GM21825 (cell line): ENCODE measurements around the gene EME2.
"Not testable (repeated sequence)": the region's sequence is repeated elsewhere in the genome, so short reads cannot be mapped to it uniquely, and the experiment has no call there.

Experiments
- ATAC-seq: cut with Tn5 transposase; IDR thresholded peaks from one replicate; pipeline ENCODE4 v1.9.1; 2021; ENCODE audit warnings: mild to moderate bottlenecking, moderate library complexity; ENCODE audit not compliant: unreplicated experiment

Gene EME2, protein sequence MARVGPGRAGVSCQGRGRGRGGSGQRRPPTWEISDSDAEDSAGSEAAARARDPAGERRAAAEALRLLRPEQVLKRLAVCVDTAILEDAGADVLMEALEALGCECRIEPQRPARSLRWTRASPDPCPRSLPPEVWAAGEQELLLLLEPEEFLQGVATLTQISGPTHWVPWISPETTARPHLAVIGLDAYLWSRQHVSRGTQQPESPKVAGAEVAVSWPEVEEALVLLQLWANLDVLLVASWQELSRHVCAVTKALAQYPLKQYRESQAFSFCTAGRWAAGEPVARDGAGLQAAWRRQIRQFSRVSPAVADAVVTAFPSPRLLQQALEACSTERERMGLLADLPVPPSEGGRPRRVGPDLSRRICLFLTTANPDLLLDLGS

DNA sequence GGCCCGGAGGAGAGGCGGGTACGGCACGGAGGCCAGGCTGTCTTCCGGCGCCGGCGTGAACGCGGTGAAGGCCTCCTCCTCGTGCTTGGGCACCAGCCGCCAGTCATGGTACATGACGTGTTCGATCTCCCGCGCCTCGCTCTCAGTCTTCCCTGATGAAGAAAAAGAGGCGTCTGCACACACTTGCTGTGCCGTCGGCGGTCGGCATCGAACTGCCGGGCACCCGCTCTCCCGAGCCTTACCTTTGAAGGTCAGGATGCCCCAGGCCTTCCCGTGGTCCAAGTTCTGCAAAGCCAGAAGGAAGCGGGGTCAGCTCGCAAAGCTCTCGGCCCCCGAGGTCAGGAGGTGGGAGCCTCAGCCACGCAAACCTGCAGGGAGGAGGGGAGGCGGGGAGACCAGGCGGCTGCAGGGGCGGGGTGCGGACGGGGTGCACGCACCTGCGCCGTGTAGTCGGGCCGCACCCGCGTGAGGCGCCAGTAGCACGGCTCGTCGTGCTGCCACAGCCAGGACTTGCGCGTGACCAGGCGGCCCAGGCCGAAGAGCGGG lies at the start of gene EME2:
Gene EME2 (plus strand): TSS at position 449 of the 546 bp plus-strand sequence. CDS start 418 bp downstream, outside the sequence.
- peak; percentile 7 for ATAC-seq

DNA sequence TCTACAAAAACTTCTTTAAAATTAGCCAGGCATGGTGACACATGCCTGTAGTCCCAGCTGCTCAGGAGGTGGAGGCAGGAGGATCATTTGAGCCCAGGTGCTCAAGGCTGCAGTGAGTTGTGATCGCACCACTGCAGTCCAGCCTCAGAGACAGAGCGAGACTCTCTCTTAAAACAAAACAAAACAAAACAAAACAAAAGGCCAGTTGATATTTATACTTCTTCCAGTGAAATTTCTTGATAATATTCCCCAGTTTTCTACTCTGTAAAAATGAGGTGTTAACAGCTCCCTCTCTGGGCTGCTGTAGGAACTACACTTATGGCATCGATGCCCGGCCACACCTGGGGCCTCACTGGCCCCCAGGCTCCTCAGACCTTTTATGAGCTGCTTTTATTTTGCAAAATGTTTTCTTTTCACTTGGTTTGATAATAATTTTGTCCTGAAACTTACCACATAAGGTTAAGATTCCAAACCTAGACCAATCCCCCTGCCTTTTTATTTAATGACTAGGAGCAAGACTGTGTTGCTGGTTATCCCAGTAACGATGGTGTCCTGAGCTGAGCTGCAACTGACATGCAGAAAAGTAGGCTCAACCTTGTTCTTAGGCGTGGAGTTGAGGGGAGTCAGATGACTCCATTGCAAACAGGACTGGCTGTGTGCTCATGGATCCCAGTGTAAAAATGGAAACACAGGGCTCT lies 49.0 kb upstream of the EME2 start:
- ATAC-seq, result no peak

DNA sequence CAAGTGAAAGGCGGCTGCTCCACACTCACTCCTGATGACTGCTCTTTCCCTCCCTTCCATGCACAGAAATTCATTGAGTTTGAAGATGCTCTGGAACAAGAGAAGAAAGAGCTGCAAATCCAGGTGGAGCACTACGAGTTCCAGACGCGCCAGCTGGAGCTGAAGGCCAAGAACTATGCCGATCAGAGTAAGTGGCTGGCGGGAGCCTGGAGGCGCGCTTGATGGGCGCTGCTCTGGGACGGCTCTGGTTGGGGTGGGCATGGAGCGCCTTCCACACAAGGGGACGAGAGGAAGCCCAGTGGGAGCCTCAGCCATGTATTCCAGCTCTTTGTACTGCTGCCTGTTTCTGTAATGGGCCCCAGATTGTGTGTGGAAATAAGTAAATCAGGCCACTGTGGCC lies 48.1 kb upstream of the EME2 start:
- no peak for ATAC-seq

DNA sequence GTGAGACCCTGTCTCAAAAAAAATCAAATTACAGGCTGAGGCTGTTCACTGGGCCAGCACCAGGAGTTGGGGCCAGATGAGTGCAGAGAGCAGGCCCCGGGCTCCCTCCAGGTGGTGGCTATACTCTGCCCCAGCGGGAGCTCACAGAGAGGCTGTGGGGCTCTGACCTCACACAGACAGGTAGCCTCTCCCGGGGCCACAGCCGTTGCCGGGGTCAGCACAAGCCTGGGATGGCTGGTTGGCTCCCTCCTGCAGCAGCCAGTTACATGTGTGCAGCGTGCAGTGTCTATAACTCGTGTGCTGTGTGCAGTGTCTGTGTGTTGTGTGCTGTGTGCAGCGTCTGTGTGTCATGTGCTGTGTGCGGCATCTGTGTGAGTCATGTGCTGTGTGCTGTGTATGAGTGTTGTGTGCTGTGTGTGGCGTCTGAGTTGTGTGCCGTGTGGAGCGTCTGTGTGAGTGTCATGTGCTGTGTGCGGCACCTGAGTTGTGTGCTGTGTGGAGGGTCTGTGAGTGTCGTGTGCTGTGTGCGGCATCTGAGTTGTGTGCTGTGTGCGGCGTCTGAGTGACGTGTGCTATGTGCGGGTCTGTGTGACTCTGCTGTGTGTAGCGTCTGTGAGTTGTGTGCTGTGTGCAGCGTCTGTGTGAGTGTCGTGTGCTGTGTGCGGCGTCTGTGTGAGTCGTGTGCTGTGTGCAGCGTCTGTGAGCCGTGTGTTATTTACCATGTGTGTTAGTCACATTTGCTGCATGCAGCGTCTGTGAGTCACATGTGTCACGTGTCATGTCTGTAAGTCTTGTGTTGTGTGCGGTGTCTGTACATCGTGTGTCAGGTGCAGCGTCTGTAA lies 45.7 kb upstream of the EME2 start:
- no peak for ATAC-seq

DNA sequence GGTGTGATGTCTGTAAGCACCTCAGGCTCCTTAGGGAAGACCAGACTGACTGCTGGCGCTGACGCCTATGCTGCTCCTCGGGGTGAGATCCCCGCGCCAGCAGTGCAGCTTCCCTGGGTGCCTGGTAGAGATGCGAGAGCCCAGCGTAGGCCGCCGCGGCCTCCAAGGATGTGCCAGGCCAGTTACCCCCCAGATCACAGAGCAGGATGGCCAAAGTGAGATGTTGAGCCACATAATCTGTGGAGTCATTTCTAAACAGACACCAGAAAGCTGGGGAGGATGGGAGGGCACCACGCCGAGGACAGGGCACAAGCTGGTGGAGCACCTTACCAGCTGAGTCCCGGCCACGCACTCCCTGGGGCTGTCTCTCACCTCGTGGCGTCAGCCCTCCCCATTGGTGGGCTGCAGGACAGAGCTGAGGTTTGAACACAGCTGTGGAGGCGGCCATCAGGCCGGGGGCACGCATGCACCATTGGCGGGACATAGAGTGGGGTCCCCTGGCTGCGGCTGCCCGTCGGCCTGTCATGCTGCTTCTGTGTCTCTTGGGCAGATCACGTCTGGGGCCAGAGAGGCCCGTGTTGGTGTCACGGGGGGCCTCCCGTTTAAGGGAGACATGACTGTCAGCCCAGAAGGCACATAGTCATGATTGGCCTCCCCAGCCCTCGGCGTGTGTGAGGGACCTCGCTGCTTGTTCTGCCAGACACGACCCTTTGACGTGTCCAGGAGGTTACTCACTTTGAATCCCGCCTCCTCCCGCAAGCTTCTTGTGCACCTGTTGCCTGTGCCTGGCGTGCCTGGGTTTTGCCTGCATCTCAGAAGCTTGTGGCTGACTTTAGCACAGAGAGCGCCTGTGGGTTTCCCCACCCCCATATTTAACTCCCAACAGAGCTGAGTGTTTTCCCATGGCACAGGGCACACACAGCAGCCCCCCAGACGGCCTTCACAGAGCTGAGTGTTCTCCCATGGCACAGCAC lies 44.7 kb upstream of the EME2 start:
- no peak for ATAC-seq

DNA sequence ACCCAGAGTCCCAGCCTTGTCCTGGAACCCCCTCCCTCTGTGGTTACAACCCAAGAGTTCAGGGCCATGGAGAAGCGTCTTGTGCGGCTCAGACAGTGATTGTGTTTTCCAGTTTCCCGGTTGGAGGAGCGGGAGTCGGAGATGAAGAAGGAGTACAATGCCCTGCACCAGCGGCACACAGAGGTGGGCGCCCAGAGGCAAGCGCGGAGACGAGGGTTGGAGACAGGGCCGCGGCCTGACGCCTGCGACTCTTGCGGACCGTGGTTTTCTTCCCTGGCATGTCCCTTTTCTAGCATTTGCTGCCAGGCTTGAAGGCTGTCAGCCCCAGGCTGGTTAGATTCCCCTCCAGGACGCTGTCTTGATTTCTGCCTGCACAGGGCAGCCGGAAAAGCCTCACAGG lies 43.6 kb upstream of the EME2 start:
- ATAC-seq, result no peak

DNA sequence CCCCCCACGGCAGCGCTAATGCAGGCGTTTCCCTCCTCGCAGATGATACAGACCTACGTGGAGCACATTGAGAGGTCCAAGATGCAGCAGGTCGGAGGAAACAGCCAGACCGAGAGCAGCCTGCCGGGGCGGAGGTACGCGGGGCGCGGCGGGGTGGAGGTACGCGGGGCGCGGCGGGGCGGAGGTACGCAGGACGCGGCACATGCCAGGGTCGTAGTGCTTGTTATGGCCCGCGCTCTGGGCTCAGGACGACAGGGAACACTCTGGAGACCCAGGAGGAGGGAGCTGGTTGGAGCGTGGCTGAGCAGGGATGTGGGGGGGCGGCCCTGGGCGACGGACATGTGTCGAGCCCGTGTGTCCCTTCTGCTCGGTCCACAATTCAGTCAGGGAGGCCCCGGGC lies 43.2 kb upstream of the EME2 start:
- ATAC-seq, result no peak

DNA sequence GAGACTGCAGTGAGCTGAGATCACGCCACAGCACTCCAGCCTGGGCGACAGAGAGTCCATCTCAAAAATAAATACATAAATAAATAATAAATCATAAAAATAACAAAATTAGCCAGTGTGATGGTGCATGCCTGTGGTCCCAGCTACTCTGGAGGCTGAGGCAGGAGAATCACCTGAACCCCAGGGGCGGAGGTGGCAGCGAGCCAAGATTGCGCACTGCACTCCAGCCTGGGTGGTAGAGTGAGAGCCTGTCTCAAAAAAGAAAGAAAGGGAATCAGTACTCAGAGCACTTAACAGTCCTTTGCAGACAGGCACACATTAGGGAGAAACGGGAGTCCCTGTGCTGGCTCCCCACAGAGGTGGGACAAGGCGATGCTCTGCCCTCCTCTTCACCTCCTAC lies 41.5 kb upstream of the EME2 start:
- ATAC-seq, result no peak

DNA sequence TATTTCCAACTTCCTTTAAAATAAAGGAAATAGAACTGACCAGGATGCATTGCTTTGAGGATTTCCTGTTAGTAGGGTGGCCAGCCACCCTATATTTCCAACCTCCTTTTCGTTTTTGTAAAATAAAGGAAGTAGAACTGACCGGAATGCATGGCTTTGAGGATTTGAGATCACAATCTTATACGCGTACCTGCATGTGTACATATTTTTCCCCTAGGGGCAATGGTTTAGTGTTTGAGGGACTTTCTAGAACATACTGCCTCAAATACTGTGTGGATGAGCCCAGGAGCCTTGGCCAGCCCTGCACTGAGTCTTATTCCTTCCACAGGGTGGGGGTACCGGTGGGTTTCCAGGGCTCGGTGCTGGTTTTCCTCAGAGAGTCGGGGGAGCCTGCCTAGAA lies 41.0 kb upstream of the EME2 start:
- ATAC-seq, result no peak

DNA sequence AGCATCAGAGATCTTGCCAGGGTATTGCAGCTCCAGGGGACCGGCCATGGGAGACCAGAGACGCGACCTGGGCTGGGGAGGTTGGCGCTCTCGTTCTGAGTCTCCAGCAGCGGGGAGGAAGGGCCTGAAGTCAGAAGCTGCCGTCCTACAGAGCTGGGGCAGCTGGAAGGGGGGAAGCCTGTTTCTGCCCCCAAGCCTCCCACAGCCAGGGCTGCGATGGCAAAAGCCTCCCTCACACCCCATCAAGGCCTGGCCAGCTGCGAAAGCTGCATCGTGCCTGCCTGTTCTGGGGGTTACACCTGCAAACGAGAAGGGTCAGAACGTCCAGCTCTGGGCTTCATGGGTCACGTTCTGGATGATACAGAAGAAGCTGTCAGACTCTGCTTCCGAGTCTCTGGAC lies 40.5 kb upstream of the EME2 start:
- ATAC-seq, result no peak

DNA sequence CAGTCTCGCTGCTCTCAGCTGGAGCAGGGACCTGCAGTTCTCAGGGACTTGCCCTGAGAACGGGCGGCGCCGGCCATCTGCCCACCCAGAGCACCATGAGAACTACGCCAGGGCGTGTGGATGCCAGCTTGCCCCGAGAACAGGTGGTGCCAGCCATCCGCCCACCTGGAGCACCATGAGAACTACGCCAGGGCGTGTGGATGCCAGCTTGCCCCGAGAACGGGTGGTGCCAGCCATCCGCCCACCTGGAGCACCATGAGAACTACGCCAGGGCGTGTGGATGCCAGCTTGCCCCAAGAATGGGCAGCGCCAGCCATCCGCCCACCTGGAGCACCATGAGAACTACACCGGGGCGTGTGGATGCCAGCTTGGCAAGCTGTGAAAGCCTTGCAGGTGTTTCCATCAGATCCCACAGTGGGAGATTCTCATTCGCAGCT lies 40.0 kb upstream of the EME2 start:
- not testable (repeated sequence) for ATAC-seq

DNA sequence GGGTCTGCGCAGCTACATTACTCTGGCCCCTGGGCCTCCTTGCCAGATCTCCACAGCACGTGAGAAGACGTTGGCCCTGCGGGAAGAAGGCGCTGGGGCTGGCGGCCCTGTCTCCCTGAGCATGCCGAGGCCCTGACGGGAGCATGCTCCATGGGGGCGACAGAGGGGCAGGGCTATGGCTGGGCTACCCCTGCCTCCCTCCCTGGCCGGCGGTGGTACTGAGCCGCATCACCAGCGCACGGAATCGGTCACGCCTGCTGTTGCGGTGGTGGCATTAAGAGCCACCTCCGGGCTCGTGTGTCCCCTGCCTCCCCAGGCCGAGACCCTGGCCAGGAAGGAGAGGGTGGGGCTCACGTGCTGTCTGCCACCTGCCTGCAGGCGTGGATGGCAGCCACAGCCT lies 38.5 kb upstream of the EME2 start:
- ATAC-seq, result no peak

DNA sequence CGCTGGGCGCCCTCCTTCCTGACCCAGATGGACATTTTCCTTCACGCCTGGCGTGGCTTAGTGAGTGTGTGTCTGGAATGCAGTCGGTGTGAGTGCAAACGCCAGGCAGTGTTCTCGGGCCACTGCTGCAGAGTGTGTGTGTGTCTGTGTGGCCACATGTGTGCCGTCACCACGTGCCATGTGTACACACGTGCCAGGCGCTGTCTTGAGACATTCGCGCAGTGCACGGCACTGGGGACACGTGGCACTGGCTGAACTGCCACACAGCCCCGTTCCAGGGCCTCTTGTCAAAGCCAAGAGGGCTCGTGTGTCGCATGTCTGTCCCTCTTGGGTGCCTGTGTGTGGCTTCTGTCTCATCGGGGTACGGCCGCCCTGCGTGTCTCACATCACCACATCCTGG lies 37.8 kb upstream of the EME2 start:
- no peak for ATAC-seq

DNA sequence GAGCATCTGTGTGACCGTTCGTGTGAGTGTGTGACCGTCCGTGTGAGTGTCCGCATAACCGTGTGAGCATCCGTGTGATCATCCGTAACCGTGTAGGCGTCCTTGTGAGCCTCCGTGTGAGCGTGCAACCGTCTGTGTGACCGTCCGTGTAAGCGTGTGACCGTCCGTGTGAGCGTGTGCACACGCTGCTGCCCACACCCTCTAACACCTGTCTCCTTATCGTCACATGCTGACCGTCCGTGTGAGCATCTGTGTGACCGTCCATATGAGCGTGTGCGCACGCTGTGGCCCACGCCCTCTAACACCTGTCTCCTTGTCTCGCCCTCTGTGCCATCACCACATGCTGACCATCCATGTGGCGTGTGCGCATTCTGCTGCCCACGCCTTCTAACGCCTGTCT lies 32.4 kb upstream of the EME2 start:
- no peak for ATAC-seq

DNA sequence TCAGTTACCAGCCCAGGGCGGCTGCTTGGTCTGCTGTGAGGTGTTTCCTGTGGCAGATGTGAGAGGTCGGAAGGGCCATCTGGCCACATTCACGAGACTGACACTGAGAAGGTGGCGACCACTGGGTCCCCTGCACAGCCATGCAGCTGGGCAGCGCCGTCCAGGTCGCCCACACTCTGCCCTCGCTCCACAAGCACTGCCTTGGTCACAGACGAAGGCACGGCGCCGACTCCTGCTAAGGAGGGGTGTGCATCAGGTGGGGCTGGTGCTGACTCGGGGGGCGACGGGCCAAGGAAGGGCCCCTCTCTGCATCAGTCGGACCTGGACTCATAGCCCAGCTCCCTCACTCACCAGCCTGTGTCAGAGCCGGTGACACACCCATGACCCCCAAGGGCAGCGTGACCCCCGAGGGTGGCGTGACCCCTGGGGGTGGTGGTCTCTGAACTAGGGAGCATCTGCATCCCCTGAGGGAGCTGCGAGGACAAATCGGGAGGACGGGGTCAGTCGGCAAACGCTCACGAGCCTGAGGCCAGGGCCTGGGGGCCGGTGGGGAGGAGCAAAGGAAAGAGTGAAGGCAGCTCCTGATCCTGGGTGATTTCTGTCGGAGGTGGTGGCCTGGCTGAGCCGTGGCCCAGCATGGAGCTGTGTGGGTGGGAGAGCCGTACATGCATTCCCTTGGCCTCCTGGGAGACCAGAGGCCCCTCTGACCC lies 31.7 kb upstream of the EME2 start:
- ATAC-seq, result no peak

DNA sequence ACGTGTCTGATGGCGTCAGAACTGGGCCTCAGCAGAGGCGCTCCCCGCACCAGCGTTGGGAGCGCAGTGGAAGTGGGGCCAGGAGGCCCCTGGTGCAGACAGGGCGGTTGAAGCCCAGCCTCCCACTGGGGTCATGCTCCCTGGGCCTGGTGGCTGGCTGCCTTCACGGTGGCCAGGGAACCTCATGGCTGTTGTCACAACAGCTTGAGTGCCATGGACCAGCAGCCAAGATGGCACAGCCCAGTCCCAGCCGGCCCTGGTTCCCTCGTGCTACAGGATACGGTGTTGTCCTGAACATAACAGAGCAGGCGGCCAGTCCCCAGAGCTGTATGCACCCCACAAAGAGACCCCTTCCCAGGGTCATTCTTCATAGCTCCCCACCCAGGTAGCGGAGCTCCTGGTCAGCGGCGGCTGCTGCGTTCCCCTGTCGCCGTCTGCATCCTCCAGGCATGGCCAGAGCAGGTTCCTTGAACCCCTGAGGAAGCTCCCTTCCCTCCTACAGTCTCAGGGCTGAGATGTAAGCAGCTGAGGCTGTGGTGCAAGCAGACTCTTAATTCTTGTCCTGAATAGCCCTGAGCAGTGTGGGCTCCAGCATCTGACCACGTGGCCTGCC lies 31.0 kb upstream of the EME2 start:
- no peak for ATAC-seq

DNA sequence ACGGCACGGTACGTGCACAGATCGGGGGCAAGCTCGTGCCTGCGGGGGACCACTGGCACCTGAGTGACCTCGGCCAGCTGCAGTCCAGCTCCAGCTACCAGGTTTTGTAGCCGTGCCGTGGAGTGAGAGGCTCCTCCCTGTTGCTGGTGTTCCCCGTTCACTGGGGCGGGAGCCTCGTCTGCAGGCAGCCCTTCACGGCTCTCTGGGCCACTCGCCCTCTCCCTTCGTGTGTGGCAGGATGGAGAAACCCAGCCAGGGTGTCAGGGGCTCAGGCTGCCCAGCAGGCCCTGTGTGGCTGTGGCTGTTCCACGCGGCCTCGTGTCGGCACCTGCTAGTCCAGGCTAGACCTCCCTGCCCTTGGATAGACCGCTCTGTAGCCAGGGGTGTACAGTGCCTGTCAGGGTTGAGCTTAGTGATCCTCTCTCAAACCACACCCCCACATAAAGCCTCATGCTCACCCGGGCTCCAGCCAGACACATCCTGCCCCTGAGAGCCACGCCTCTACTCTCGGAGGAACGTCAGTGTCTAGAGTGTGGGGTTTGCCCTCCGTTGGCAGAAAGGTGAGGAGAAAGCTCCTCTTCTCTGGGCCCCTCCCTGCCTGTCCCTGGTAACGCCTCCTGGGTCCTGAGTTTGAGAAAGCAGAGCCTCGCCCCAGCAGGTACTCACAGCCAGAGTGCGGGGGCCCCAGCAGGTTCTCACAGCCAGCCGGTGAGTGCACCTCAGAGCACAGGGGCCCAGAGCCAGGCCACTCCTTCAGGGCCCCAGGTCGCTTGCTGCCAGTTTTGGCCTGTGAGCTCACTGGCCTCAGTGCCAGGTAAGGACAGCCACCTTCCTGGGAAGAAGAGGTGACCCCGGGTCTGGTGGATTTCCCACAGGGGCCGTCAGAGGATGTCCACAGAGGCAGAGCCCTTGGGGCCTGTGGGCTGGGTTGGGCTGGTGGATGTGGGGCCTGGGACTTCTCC lies 29.0 kb upstream of the EME2 start:
- ATAC-seq, result no peak

DNA sequence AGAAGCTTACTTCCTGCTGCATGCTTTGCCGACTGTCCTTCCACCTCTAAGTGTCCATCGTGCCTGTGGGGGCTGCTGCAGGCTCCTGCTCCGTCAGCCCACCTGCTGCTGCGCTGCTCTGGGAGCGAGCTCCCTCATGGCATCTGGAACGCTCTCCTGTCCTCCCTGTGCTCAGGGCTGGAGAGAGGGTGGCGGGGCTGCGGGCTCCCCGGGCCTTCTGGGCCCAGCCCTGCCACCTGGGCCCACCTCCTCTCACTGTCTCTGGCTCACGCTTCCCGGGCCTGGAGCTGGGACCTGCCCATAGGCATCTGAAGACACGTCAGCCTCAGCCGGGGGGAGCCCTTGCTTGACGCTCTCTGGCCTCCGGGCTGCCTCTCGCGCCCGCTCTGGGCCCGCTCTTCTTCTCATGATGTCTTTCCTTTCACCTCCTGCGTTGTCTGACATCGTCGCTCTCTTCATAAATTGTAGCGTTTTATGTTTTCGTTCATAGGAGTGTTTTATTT lies 28.2 kb upstream of the EME2 start:
- no peak for ATAC-seq
